Measurements from ENCODE around the gene SAMD4A. TPM values are rescaled to one million over a fixed set of nuclear protein-coding genes. Genes with fewer than 3 reads are reported as not detected.

Gene SAMD4A
- total RNA-seq, 1 experiment from 2014 or later = 26.5 TPM

GRCh38 chr14:54783660-54784015 lies 216.7 kb downstream of the SAMD4A start:
- POLR2A ChIA-PET (ENCODE audit: low non-redundant PET) = no interaction called here

GRCh38 chr14:54784060-54784459 lies 217.1 kb downstream of the SAMD4A start:
- no peaks in the 10 kb centered on the region for H3K9me3 ChIP-seq (ENCODE audit: low read depth, low read length, poor library complexity, severe bottlenecking)
- ChIA-PET CTCF (interaction anchor here (0.8 kb wide), 1 partner anchor 10 kb away, joined by 4 read pairs; no protein-coding TSS in a partner anchor), POLR2A (ENCODE audit: low non-redundant PET) (no interaction called here)
- no peaks in the 10 kb centered on the region for H3K27me3 ChIP-seq (replicated peaks; ENCODE audit: insufficient read depth, low read depth, low read length, poor library complexity)
- no TSS peak for BruUV-seq (replicated peaks)
- no peak for DNase-seq (ENCODE audit: low spot score)
- peaks cover 26% of the 10 kb centered on the region for H3K4me1 ChIP-seq (ENCODE audit: insufficient read depth, low read length, poor library complexity, severe bottlenecking)
- intact Hi-C loops (cut with micrococcal nuclease; ENCODE audit: unreplicated experiment) = no loop called here
- H3K4me3 ChIP-seq (ENCODE audit: low read depth, low read length, poor library complexity, severe bottlenecking) = no peak overlapping the region
- H3K36me3 ChIP-seq (ENCODE audit: insufficient read depth, low read length, poor library complexity, severe bottlenecking) = no peaks in the 10 kb centered on the region
- no peak overlapping the region for H3K27ac ChIP-seq (ENCODE audit: low read depth, low read length, poor library complexity, severe bottlenecking)
- no peak for TF ChIP-seq CTCF (conservative IDR thresholded peaks at IDR 0.05; ENCODE audit: low read depth, low read length)
- no peak for TF ChIP-seq EZH2 (IDR thresholded peaks at IDR 0.05; ENCODE audit: borderline replicate concordance, low read depth, low read length, poor library complexity, severe bottlenecking)

More at GRCh38 chr14:54783660-54784015, 216.7 kb downstream of the SAMD4A start:
- no peaks in the 10 kb centered on the region for H3K27me3 ChIP-seq (replicated peaks; ENCODE audit: insufficient read depth, low read depth, low read length, poor library complexity)
- no peak overlapping the region for H3K27ac ChIP-seq (ENCODE audit: low read depth, low read length, poor library complexity, severe bottlenecking)
- intact Hi-C loops (cut with micrococcal nuclease; ENCODE audit: unreplicated experiment) = no loop called here
- H3K9me3 ChIP-seq (ENCODE audit: low read depth, low read length, poor library complexity, severe bottlenecking) = no peaks in the 10 kb centered on the region
- CTCF ChIA-PET = no interaction called here
- no peak overlapping the region for H3K4me3 ChIP-seq (ENCODE audit: low read depth, low read length, poor library complexity, severe bottlenecking)
- no peak for DNase-seq (ENCODE audit: low spot score)
- peaks cover 26% of the 10 kb centered on the region for H3K4me1 ChIP-seq (ENCODE audit: insufficient read depth, low read length, poor library complexity, severe bottlenecking)
- BruUV-seq (replicated peaks) = no TSS peak
- TF ChIP-seq EZH2 (IDR thresholded peaks at IDR 0.05; ENCODE audit: borderline replicate concordance, low read depth, low read length, poor library complexity, severe bottlenecking) (no peak), CTCF (conservative IDR thresholded peaks at IDR 0.05; ENCODE audit: low read depth, low read length) (no peak)
- H3K36me3 ChIP-seq (ENCODE audit: insufficient read depth, low read length, poor library complexity, severe bottlenecking) = no peaks in the 10 kb centered on the region

DNA sequence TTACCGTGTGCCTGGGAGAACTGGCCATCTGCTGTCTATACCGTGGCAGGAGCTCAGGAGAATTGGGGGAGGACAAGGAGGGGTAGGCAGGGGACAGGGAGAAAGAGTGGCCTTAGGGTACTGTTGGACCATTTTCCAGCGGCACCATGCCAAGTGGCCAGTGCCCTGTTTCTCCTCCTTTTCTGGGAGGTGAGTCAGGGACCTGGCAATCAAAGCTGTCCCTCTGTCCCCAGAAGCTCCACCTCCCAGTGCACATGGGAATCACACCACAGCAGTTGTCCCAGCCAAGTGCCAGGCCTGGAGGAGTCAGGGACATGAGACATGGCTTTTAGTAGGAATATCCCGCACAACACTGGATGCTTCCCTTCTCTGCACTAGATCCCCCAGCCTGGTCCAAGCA lies 217.7 kb downstream of the SAMD4A start:
- ChIA-PET POLR2A (ENCODE audit: low non-redundant PET) (interaction anchor here (0.6 kb wide), 2 partner anchors 202 to 388 kb away, joined by 3 to 5 read pairs; partner anchors contain the start of gene CDKN3), CTCF (interaction anchor here (0.8 kb wide), 1 partner anchor 11 kb away, joined by 4 read pairs; no protein-coding TSS in a partner anchor)
- peaks cover 26% of the 10 kb centered on the region for H3K4me1 ChIP-seq (ENCODE audit: insufficient read depth, low read length, poor library complexity, severe bottlenecking)
- intact Hi-C loops (cut with micrococcal nuclease; ENCODE audit: unreplicated experiment) = no loop called here
- H3K36me3 ChIP-seq (ENCODE audit: insufficient read depth, low read length, poor library complexity, severe bottlenecking) = no peaks in the 10 kb centered on the region
- H3K9me3 ChIP-seq (ENCODE audit: low read depth, low read length, poor library complexity, severe bottlenecking) = no peaks in the 10 kb centered on the region
- no TSS peak for BruUV-seq (replicated peaks)
- DNase-seq (ENCODE audit: low spot score) = no peak
- TF ChIP-seq CTCF (conservative IDR thresholded peaks at IDR 0.05; ENCODE audit: low read depth, low read length) = no peak
- no peak for TF ChIP-seq EZH2 (IDR thresholded peaks at IDR 0.05; ENCODE audit: borderline replicate concordance, low read depth, low read length, poor library complexity, severe bottlenecking)
- no peak overlapping the region for H3K27ac ChIP-seq (ENCODE audit: low read depth, low read length, poor library complexity, severe bottlenecking)
- no peaks in the 10 kb centered on the region for H3K27me3 ChIP-seq (replicated peaks; ENCODE audit: insufficient read depth, low read depth, low read length, poor library complexity)
- H3K4me3 ChIP-seq (ENCODE audit: low read depth, low read length, poor library complexity, severe bottlenecking) = no peak overlapping the region
